GM12878 (cell line): ENCODE results near the gene GNG13. TPM values are rescaled to one million over a fixed set of nuclear protein-coding genes. Genes with fewer than 3 reads are reported as not detected.

Experiments
- ATAC-seq: fragments of 200-7000 bp; cut with Tn5 transposase; 3 replicates; pipeline ENCODE4 v1.9.1; 2020; ENCODE audit warnings: mild to moderate bottlenecking, moderate library complexity
- BruUV-seq: library from RNA; stranded (reverse); fragments of 400-500 nt; replicated peaks from 2 replicates; lab custom pipeline; 2021; lab: Mats Ljungman, UMichigan
- CTCF ChIA-PET: fragments of 300-600 bp; sonication (Branson Sonifier 250); formaldehyde crosslinking; extraction: SDS; loops from one replicate; lab custom pipeline; 2021; ENCODE audit warnings: inconsistent platforms; lab: Yijun Ruan, JAX
- POLR2A ChIA-PET: fragments of 350-600 bp; formaldehyde crosslinking; extraction: SDS; loops from one replicate; lab custom pipeline; 2021; ENCODE audit warnings: inconsistent platforms; lab: Charles Lee
- RAD21 ChIA-PET: fragments of 300-600 bp; sonication (Branson Sonifier 250); formaldehyde crosslinking; loops from one replicate; lab custom pipeline; 2023; ENCODE audit warnings: antibody characterized with exemption; ENCODE audit not compliant: unreplicated experiment; lab: Charles Lee
- SMC1A ChIA-PET: fragments of 300-600 bp; sonication (Branson Sonifier 250); formaldehyde crosslinking; loops from one replicate; lab custom pipeline; 2023; ENCODE audit not compliant: unreplicated experiment, uncharacterized antibody; lab: Charles Lee
- DNase-seq: peaks from one replicate; pipeline ENCODE4 v3.0.0-alpha.2; 2011; ENCODE audit warnings: low read depth, low spot score
- FAIRE-seq: peaks from 3 replicates; lab custom pipeline; 2011; peaks lifted over from hg19 to GRCh38; lab: Jason Lieb, UNC
- H2AFZ ChIP-seq: 2 replicates; pipeline ENCODE4 v1.6.0; 2011; ENCODE audit warnings: low read depth, low read length, control low read depth; ENCODE audit not compliant: control insufficient read depth
- H3K27ac ChIP-seq: 2 replicates; pipeline ENCODE4 v1.5.1; 2011; ENCODE audit warnings: control low read depth; ENCODE audit not compliant: control insufficient read depth, insufficient read depth
- H3K27me3 ChIP-seq, 2 experiments: replicated peaks in 1 of 2; 2 replicates each; pipeline versions ENCODE4 v1.6.0 to v1.6.1; 2011; ENCODE audit warnings: low read length in 1 of 2; ENCODE audit not compliant: control insufficient read depth in 2 of 2, insufficient read depth in 2 of 2
- H3K36me3 ChIP-seq, 2 experiments: 2 replicates each; pipeline ENCODE4 v1.5.1; 2011; ENCODE audit warnings: low read length in 1 of 2; ENCODE audit not compliant: control insufficient read depth in 2 of 2, insufficient read depth in 2 of 2
- H3K4me1 ChIP-seq: 2 replicates; pipeline ENCODE4 v1.6.1; 2011; ENCODE audit warnings: mild to moderate bottlenecking, low read length, moderate library complexity, mixed read lengths; ENCODE audit not compliant: control insufficient read depth, insufficient read depth
- H3K4me2 ChIP-seq: 2 replicates; pipeline ENCODE4 v1.6.0; 2011; ENCODE audit warnings: control low read depth; ENCODE audit not compliant: control insufficient read depth, insufficient read depth
- H3K4me3 ChIP-seq: fragments of 200-600 bp; sonication (generic); 2 replicates; pipeline ENCODE4 v1.5.1; 2016
- H3K79me2 ChIP-seq: 2 replicates; pipeline ENCODE4 v1.6.0; 2011; ENCODE audit warnings: low read length; ENCODE audit not compliant: control insufficient read depth, insufficient read depth
- H3K9ac ChIP-seq: 2 replicates; pipeline ENCODE4 v1.8.0; 2011; ENCODE audit warnings: low read length, control low read depth, mixed read lengths; ENCODE audit not compliant: control insufficient read depth, insufficient read depth
- H3K9me3 ChIP-seq: replicated peaks from 3 replicates; pipeline ENCODE4 v1.5.1; 2011; ENCODE audit warnings: mild to moderate bottlenecking, low read length; ENCODE audit not compliant: control insufficient read depth, insufficient read depth
- H4K20me1 ChIP-seq: 2 replicates; pipeline ENCODE4 v1.6.0; 2011; ENCODE audit not compliant: control insufficient read depth, insufficient read depth
- BACH1 ChIP-seq: fragments of 450-650 bp; IDR thresholded peaks from 2 replicates; pipeline ENCODE4 v1.6.1; 2017; ENCODE audit warnings: mild to moderate bottlenecking, borderline replicate concordance
- BCL11A ChIP-seq: IDR thresholded peaks from 2 replicates; pipeline ENCODE4 v1.6.1; 2011; ENCODE audit warnings: low read depth, low read length
- CHD2 ChIP-seq: IDR thresholded peaks from 2 replicates; pipeline ENCODE4 v1.6.1; 2011; ENCODE audit warnings: low read depth, low read length, improper control_type of control experiment, borderline replicate concordance
- CHD4 ChIP-seq: fragments of 200-600 bp; sonication (generic); IDR thresholded peaks from 2 replicates; pipeline ENCODE4 v1.6.1; 2016; ENCODE audit warnings: mild to moderate bottlenecking
- ESRRA ChIP-seq: IDR thresholded peaks from 2 replicates; pipeline ENCODE4 v1.6.1; 2012; ENCODE audit warnings: mild to moderate bottlenecking, low read length, improper control_type of control experiment
- JUNB ChIP-seq: IDR thresholded peaks from 2 replicates; pipeline ENCODE4 v1.6.1; 2016; ENCODE audit warnings: antibody characterized with exemption, mild to moderate bottlenecking
- KLF5 ChIP-seq: fragments of 450-650 bp; IDR thresholded peaks from 2 replicates; pipeline ENCODE4 v1.6.1; 2014; ENCODE audit warnings: mild to moderate bottlenecking; ENCODE audit not compliant: partially characterized antibody
- LARP7 ChIP-seq: fragments of 450-650 bp; IDR thresholded peaks from 2 replicates; pipeline ENCODE4 v1.6.1; 2017; ENCODE audit warnings: mild to moderate bottlenecking
- MYC ChIP-seq: IDR thresholded peaks from 2 replicates; pipeline ENCODE4 v1.6.1; 2011; ENCODE audit warnings: mild to moderate bottlenecking, low read length, moderate library complexity, inconsistent platforms; ENCODE audit not compliant: insufficient read depth, insufficient replicate concordance, insufficient read length, severe bottlenecking
- PAX5 ChIP-seq: IDR thresholded peaks from 2 replicates; pipeline ENCODE4 v1.6.1; 2011; ENCODE audit warnings: low read depth, low read length, borderline replicate concordance
- SP1 ChIP-seq: IDR thresholded peaks from one replicate; pipeline ENCODE4 v1.6.1; 2011; ENCODE audit warnings: low read depth, low read length
- WGBS: methylation state at CpG from one replicate; pipeline ENCODE4 v1.1.6; 2016; ENCODE audit warnings: low lambda C conversion rate; ENCODE audit not compliant: insufficient replicate concordance, insufficient coverage; ENCODE audit errors: missing lambda C conversion rate; 5-methylcytosine and 5-hydroxymethylcytosine counted together
- in situ Hi-C: fragments of 300-500 bp; cut with MboI; formaldehyde crosslinking; loops from 9 replicates; pipeline ENCODE4 v1.14.3; 2018; ENCODE audit warnings: mixed read lengths
- intact Hi-C: fragments of 100-400 bp; cut with micrococcal nuclease; formaldehyde crosslinking; loops from one replicate; pipeline ENCODE4 v1.14.2; 2022; ENCODE audit not compliant: unreplicated experiment
- polyA plus RNA-seq, 11 experiments: library from polyadenylated mRNA; depleted of rRNA in 4 of 11; unstranded in 6 of 11; stranded (reverse) in 5 of 11; fragments of >200 nt; fragmentation: Nextera tagmentation in 4 of 11; fragmentation: Illumina TruSeq in 1 of 11; extraction: Ambion mirVana in 4 of 11; extraction: Trizol in 1 of 11; gene quantifications; 1 replicate in 1 of 11; 2 replicates in 10 of 11; pipeline versions ENCODE4 v1.2.1 to v1.2.3, GENCODE V29; 2011 to 2016; ENCODE audit warnings: inconsistent platforms in 2 of 11, missing spikeins in 2 of 11, low read depth in 1 of 11
- total RNA-seq, 4 experiments: library from RNA; depleted of rRNA in 3 of 4; stranded (reverse); fragments of >200 nt in 3 of 4; fragmentation: Illumina TruSeq in 1 of 4; extraction: Trizol in 1 of 4; gene quantifications; 2 replicates each; pipeline versions ENCODE4 v1.2.1 to v1.2.3, GENCODE V29; 2013 to 2021
- TF ChIP-seq, protein P1 (sequence below): fragments of 450-650 bp; IDR thresholded peaks from 2 replicates; pipeline ENCODE4 v1.6.1; 2016; ENCODE audit warnings: mild to moderate bottlenecking

Gene GNG13
- total and polyA plus RNA-seq, 10 of the 15 experiments (the other 5 are each of a cell fraction or from before 2014, with no cell fraction given), result not detected

DNA sequence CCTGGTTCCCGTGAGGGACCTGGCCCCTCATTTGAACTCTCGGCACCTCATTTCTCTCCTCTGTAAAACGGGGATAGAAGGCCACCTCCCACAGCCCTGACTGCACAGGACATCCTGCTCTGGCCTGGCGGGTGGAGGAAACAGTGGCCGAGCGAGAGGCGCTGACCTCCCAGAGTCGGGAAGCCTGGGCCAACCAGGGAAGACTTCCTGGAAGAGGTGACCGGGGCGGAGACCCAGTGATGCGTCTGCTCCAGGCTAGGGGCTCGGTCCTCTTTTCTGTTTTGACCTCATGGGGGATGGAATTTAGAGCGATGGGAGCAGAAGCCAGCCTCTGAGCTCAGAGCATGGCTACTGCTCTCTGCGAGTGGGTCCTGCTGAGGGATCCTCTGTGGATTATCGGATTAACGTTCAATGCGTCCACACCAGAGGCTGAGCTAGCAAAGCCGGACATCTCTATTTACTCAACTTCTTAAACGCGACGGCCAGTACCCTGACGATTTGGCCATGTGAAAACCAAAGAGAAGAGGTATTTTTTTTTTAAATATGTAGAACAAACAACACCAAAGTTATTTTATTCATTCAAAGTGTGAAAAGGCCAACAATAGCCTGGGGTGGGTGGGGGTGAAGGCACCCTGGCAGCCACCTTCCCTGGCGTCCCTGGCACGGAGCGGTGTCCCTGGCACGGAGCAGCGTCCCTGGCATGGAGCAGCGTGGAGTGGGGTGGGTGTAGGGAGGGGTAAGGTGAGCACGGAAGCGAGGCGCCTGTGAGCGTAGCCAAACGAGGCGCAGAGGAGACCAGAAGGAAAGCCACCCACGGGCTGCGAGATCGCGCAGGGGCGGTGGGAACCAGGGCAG is 49.2 kb downstream of the GNG13 start:
- 57% methylated on average over 35 of the region's 39 CpGs for WGBS
- Histone ChIP-seq H3K27ac (no peak overlapping the region), H3K9me3 (no peaks in the 10 kb centered on the region), H3K27me3 (no peaks in the 10 kb centered on the region; a peak in 2 of 4 replicates), H3K4me1 (no peaks in the 10 kb centered on the region), H2AFZ (no peak overlapping the region), H3K4me3 (no peak overlapping the region), H3K79me2 (no peaks in the 10 kb centered on the region), H3K9ac (no peak overlapping the region), H3K4me2 (no peak overlapping the region), H4K20me1 (no peaks in the 10 kb centered on the region), H3K36me3 (no peaks in the 10 kb centered on the region)
- RAD21 ChIA-PET, result no interaction called here
- BruUV-seq, result no TSS peak
- SMC1A ChIA-PET, result no interaction called here
- ATAC-seq (no peak), DNase-seq (no peak), FAIRE-seq (no peak)
- TF ChIP-seq, protein P1, sequence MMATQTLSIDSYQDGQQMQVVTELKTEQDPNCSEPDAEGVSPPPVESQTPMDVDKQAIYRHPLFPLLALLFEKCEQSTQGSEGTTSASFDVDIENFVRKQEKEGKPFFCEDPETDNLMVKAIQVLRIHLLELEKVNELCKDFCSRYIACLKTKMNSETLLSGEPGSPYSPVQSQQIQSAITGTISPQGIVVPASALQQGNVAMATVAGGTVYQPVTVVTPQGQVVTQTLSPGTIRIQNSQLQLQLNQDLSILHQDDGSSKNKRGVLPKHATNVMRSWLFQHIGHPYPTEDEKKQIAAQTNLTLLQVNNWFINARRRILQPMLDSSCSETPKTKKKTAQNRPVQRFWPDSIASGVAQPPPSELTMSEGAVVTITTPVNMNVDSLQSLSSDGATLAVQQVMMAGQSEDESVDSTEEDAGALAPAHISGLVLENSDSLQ, result no peak
- no peak for TF ChIP-seq KLF5
- TF ChIP-seq PAX5, result no peak
- no peak for TF ChIP-seq SP1
- TF ChIP-seq BCL11A, result no peak
- no peak for TF ChIP-seq BACH1
- no peak for TF ChIP-seq MYC
- no peak for TF ChIP-seq LARP7
- no peak for TF ChIP-seq JUNB
- no peak for TF ChIP-seq ESRRA
- TF ChIP-seq CHD2, result no peak
- no peak for TF ChIP-seq CHD4
- CTCF ChIA-PET, result interaction anchor here (1.1 kb wide), 1 partner anchor 39 kb away, joined by 7 read pairs; no protein-coding TSS in a partner anchor
- POLR2A ChIA-PET, result interaction anchor here (0.5 to 0.9 kb wide), 2 partner anchors 8 to 10 kb away, joined by 3 read pairs; partner anchors contain the start of gene CIAO3
- in situ Hi-C loops (no loop called here), intact Hi-C loops (no loop called here)
